Activated T-cell treated with anti-CD3 and anti-CD28 coated beads, Interleukin-2, amount 50 U/mL, for 72 hours (primary cell): ENCODE measurements around the gene STAT1. TPM values are rescaled to one million over a fixed set of nuclear protein-coding genes. Genes with fewer than 3 reads are reported as not detected.

Source experiments
- ATAC-seq, 2 donors: fragments of 150-1000 bp; cut with Tn5 transposase; replicated peaks in 1 of 2; 2 replicates each; pipeline ENCODE4 v1.10.0; 2021; ENCODE audit warnings: moderate library complexity in 2 of 2, mild to moderate bottlenecking in 1 of 2
- DNase-seq, 2 donors: peaks; one replicate each; pipeline ENCODE4 v3.0.0; 2021 to 2022; ENCODE audit warnings: mixed read lengths in 1 of 2
- H3K27ac Mint-ChIP-seq: one replicate; pipeline ENCODE4 v1.8.0; 2022; ENCODE audit warnings: mild to moderate bottlenecking, moderate library complexity, mixed read lengths
- H3K27me3 Mint-ChIP-seq: one replicate; pipeline ENCODE4 v1.8.0; 2022; ENCODE audit warnings: low read depth, mixed read lengths
- H3K36me3 Mint-ChIP-seq, 2 donors: one replicate each; pipeline ENCODE4 v1.8.0; 2022; ENCODE audit warnings: mixed read lengths in 2 of 2, mild to moderate bottlenecking in 1 of 2; ENCODE audit not compliant: insufficient read depth in 2 of 2
- H3K4me1 Mint-ChIP-seq: one replicate; pipeline ENCODE4 v1.8.0; 2022; ENCODE audit warnings: low read depth, mixed read lengths
- H3K4me3 Mint-ChIP-seq, 2 donors: one replicate each; pipeline ENCODE4 v1.8.0; 2022; ENCODE audit warnings: mild to moderate bottlenecking in 2 of 2, mixed read lengths in 2 of 2, moderate library complexity in 2 of 2
- H3K9me3 Mint-ChIP-seq, 2 donors: one replicate each; pipeline ENCODE4 v1.8.0; 2022; ENCODE audit warnings: mixed read lengths in 2 of 2
- total RNA-seq, 2 donors: library from RNA; stranded (reverse); gene quantifications; one replicate each; pipeline ENCODE4 v1.2.3, GENCODE V29; 2022

STAT1 gene
- total RNA-seq, 2 donors from 2014 or later = 441 to 563 TPM

DNA sequence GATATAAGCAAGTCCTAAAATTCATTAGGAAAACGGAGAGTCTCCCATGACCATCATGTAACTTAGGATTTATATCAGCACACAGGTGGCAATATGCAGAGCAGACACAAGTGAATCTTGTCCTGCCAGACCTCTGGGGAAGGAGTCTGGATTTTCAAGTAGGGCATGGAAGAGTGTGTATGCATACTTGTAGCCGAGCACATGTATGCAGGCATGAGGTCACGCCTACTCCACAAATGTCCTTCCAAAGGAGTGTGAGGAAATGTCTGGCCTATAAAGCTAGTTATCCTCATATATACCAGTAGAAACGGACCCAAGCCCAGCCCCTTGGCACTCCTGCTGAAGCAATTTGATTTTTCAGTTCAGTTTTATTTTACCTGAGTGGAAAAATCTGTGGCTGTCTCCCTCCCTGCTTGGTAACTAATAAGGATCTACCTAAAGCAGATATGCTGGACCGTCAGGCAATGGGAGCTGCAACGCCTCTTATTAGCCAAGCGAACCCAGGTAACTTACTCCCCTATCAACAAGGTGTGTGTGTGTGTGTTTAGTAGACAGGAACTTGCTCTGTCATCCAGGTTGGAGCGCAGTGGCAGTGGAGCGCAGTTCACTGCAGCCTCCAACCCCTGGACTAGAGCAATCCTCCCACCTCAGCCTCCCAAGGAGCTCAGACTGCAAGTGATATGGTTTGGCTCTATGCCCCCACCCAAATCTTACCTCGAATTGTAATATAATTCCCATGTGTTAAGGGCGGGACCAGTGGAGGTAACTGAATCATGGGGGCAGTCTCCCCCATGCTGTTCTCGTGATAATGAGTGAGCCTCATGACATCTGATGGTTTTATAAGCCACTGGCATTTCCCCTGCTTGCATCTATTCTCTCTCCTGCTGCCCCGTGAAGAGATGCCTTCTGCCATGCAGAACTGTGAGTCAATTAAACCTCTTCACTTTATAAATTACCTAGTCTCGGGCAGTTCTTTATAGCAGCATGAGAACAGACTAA, 2.8 kb downstream of the STAT1 start:
- H3K27me3 Mint-ChIP-seq = no peaks in the 10 kb centered on the region
- H3K27ac Mint-ChIP-seq = peak overlapping the region; percentile 30
- H3K4me1 Mint-ChIP-seq = peaks cover 48% of the 10 kb centered on the region
- DNase-seq = peak in 1 of 2 donors; percentile 27
- ATAC-seq = no peak
- H3K9me3 Mint-ChIP-seq = peaks cover 7 to 8% of the 10 kb centered on the region in 2 donors
- H3K36me3 Mint-ChIP-seq = peaks cover 22 to 50% of the 10 kb centered on the region in 2 donors
- H3K4me3 Mint-ChIP-seq = no peak overlapping the region

- H3K27ac Mint-ChIP-seq = peak overlapping the region; percentile 83
- peaks cover 60% of the 10 kb centered on the region for H3K4me1 Mint-ChIP-seq
- no peak for ATAC-seq
- H3K9me3 Mint-ChIP-seq = peaks cover 7% of the 10 kb centered on the region in 2 donors
- H3K36me3 Mint-ChIP-seq = peaks cover 26 to 60% of the 10 kb centered on the region in 2 donors
- DNase-seq = no peak
- peak overlapping the region; percentile 43 to 76 for H3K4me3 Mint-ChIP-seq
- no peaks in the 10 kb centered on the region for H3K27me3 Mint-ChIP-seq
Observed at GRCh38 chr2:191009541-191010374, 4.2 kb downstream of the STAT1 start.

- Mint-ChIP-seq H3K27ac (peak overlapping the region; percentile 85), H3K4me3 (peak overlapping the region; percentile 12 to 31), H3K36me3 (peaks cover 38 to 74% of the 10 kb centered on the region in 2 donors), H3K4me1 (peaks cover 70% of the 10 kb centered on the region), H3K9me3 (peaks cover 10 to 16% of the 10 kb centered on the region in 2 donors), H3K27me3 (no peaks in the 10 kb centered on the region)
- ATAC-seq = no peak
- no peak for DNase-seq
Observed at GRCh38 chr2:191008286-191008685, 5.7 kb downstream of the STAT1 start.

GRCh38 chr2:191006997-191007783, 6.8 kb downstream of the STAT1 start:
- Mint-ChIP-seq H3K27ac (peak overlapping the region; percentile 66), H3K4me3 (peak overlapping the region in 1 of 2 donors; percentile 8), H3K9me3 (peaks cover 12 to 16% of the 10 kb centered on the region in 2 donors), H3K27me3 (no peaks in the 10 kb centered on the region), H3K36me3 (peaks cover 42 to 85% of the 10 kb centered on the region in 2 donors), H3K4me1 (peaks cover 81% of the 10 kb centered on the region)
- DNase-seq (no peak), ATAC-seq (no peak)

- Mint-ChIP-seq H3K9me3 (peaks cover 12 to 16% of the 10 kb centered on the region in 2 donors), H3K4me1 (peaks cover 86% of the 10 kb centered on the region), H3K4me3 (no peak overlapping the region), H3K36me3 (peaks cover 46 to 88% of the 10 kb centered on the region in 2 donors), H3K27me3 (no peaks in the 10 kb centered on the region), H3K27ac (peak overlapping the region; percentile 66)
- ATAC-seq = no peak
- no peak for DNase-seq
Observed at GRCh38 chr2:191006297-191006696, 7.7 kb downstream of the STAT1 start.

DNA sequence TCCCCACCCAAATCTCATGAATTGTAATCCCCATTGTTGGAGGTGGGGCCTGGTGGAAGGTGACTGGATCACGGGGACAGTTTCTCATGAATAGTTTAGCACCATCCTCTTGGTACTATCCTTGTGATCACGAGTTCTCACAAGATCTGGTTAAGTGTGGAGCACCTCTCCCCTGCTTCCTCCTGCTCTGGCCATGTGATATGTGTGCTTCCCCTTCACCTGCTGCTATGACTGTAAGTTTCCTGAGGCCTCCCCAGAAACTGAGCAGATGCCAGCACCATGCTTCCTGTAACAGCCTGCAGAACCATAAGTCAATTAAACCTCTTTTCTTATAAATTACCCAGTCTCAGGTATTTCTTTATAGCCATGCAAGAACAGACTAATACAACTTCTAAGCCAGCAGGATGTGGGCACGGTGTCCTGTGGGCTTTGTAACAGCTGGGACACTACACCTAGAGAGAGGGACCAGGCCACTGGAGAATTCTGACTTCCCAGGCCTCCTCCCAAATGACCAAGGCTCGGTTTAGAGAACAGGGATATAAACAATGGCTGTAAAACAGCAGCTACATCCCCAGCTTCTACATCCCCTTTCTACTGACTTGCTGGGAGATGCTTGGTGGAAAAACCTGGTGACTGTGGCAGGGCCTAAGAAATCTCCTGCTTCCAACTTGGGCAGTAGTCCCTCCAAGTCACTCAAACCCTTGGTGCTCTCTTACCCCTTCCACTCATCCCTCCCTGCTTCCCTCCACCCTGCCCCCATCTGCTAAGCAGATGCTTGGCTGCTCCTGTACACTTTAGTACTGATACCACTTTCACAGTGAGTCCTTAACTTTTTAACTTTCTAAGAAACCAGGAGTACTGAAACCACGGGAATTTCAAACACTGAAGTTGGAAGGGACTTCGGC, 10.3 kb downstream of the STAT1 start:
- Mint-ChIP-seq H3K4me3 (peak overlapping the region in 1 of 2 donors; percentile 33), H3K27ac (peak overlapping the region; percentile 54), H3K36me3 (peaks cover 52 to 91% of the 10 kb centered on the region in 2 donors), H3K4me1 (peaks cover 88% of the 10 kb centered on the region), H3K27me3 (no peaks in the 10 kb centered on the region), H3K9me3 (peaks cover 12 to 16% of the 10 kb centered on the region in 2 donors)
- ATAC-seq = no peak
- DNase-seq = no peak

DNA sequence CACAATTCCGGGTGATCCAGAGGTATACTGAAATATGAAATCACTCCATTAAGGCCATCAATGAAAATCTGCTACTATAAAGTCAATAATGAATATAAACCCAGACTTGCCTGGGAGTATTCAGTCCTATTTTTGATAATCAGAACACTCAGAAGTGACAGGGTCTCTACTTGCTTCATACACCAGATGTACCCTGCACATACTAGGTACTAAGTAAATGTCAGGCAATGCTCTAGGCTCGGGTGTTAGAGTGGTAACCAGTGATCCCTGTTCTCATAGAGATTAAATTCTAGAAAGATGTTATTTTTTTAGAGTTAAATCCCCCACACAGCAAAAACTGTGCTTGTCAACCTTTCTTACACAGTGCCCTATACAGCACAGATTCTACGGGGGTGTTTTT, 12.3 kb downstream of the STAT1 start:
- Mint-ChIP-seq H3K36me3 (peaks cover 50 to 87% of the 10 kb centered on the region in 2 donors), H3K4me1 (peaks cover 76% of the 10 kb centered on the region), H3K9me3 (peaks cover 7 to 16% of the 10 kb centered on the region in 2 donors), H3K27me3 (no peaks in the 10 kb centered on the region), H3K4me3 (peak overlapping the region in 1 of 2 donors; percentile 56), H3K27ac (peak overlapping the region; percentile 54)
- ATAC-seq (no peak), DNase-seq (no peak)

DNA sequence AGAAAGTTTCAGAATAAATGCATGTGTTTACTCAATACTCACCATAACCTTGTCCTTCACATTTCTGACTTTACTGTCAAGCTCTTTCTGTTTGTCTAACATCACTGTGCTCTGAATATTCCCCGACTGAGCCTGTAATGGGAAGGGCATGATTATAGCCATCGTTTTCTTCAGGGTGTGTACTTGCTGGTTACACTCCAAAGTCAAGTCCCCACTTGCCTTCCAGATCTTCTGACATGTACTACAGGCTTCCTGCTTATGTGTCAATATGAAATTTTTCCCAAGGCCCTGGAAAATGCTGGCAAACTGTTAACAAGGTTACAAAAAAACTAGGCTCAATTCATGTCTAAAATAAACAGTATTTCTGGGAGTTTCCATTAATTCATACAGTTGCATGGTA, 12.9 kb downstream of the STAT1 start:
- Mint-ChIP-seq H3K9me3 (peaks cover 7 to 16% of the 10 kb centered on the region in 2 donors), H3K4me3 (peak overlapping the region in 1 of 2 donors; percentile 4), H3K4me1 (peaks cover 71% of the 10 kb centered on the region)

GRCh38 chr2:190999949-191000665, 13.9 kb downstream of the STAT1 start:
- ATAC-seq (no peak), DNase-seq (no peak)
- Mint-ChIP-seq H3K27ac (peak overlapping the region; percentile 14), H3K27me3 (no peaks in the 10 kb centered on the region), H3K36me3 (peaks cover 55 to 87% of the 10 kb centered on the region in 2 donors), H3K4me3 (no peak overlapping the region), H3K4me1 (peaks cover 72% of the 10 kb centered on the region), H3K9me3 (peaks cover 13 to 24% of the 10 kb centered on the region in 2 donors)

More for the DNA sequence above, 12.9 kb downstream of the STAT1 start:
- H3K27me3 Mint-ChIP-seq = no peaks in the 10 kb centered on the region
- DNase-seq (no peak), ATAC-seq (peak in 1 of 2 donors; percentile 29)
- peak overlapping the region; percentile 54 for H3K27ac Mint-ChIP-seq
- peaks cover 50 to 87% of the 10 kb centered on the region in 2 donors for H3K36me3 Mint-ChIP-seq

- Mint-ChIP-seq H3K27me3 (no peaks in the 10 kb centered on the region), H3K4me3 (peak overlapping the region; percentile 4 to 13), H3K9me3 (peaks cover 15 to 22% of the 10 kb centered on the region in 2 donors), H3K27ac (peak overlapping the region; percentile 39), H3K4me1 (peaks cover 74% of the 10 kb centered on the region), H3K36me3 (peaks cover 55 to 85% of the 10 kb centered on the region in 2 donors)
- DNase-seq (no peak), ATAC-seq (peak; percentile 43 to 61)
Observed at GRCh38 chr2:190999058-190999457, 14.9 kb downstream of the STAT1 start.

- Mint-ChIP-seq H3K4me1 (peaks cover 73% of the 10 kb centered on the region), H3K4me3 (no peak overlapping the region), H3K36me3 (peaks cover 51 to 83% of the 10 kb centered on the region in 2 donors), H3K9me3 (peaks cover 11 to 15% of the 10 kb centered on the region in 2 donors), H3K27ac (peak overlapping the region; percentile 86), H3K27me3 (no peaks in the 10 kb centered on the region)
- DNase-seq (no peak), ATAC-seq (peak in 1 of 2 donors; percentile 31)
Observed at GRCh38 chr2:190997526-190998113, 16.4 kb downstream of the STAT1 start.
